Common myeloid progenitor, CD34-positive (primary cell): ENCODE measurements around the gene SLC30A1.

Experiments
- CTCF ChIA-PET: fragments of 350-600 bp; sonication (Branson Sonifier 250); formaldehyde crosslinking; loops from one replicate; lab custom pipeline; 2021; ENCODE audit warnings: antibody characterized with exemption; lab: Charles Lee
- POLR2A ChIA-PET: fragments of 350-600 bp; sonication (Branson Sonifier 250); formaldehyde crosslinking; loops from one replicate; lab custom pipeline; 2021; ENCODE audit warnings: antibody characterized with exemption; lab: Charles Lee
- DNase-seq, 3 donors: peaks; one replicate each; pipeline versions ENCODE4 v3.0.0 to v3.0.0-alpha.2; 2013
- H3K27ac ChIP-seq, 2 experiments: 1 replicate in 1 of 2; 2 replicates in 1 of 2; pipeline ENCODE4 v1.7.0; 2013; ENCODE audit warnings: inconsistent platforms in 2 of 2, low read length in 2 of 2, mild to moderate bottlenecking in 2 of 2, low read depth in 1 of 2, moderate library complexity in 1 of 2; ENCODE audit not compliant: severe bottlenecking in 2 of 2, insufficient read depth in 1 of 2, poor library complexity in 1 of 2
- H3K27me3 ChIP-seq, 5 experiments: replicated peaks in 2 of 5; 1 replicate in 3 of 5; 2 replicates in 2 of 5; pipeline versions ENCODE4 v1.6.1 to v1.7.0; 2013; ENCODE audit warnings: low read length in 4 of 5, mild to moderate bottlenecking in 2 of 5, moderate library complexity in 2 of 5, inconsistent platforms in 1 of 5; ENCODE audit not compliant: insufficient read depth in 5 of 5, control insufficient read depth in 4 of 5
- H3K36me3 ChIP-seq, 4 experiments: 1 replicate in 2 of 4; 2 replicates in 2 of 4; pipeline versions ENCODE4 v1.6.1 to v1.7.0; 2013; ENCODE audit warnings: low read length in 3 of 4, control low read depth in 1 of 4, mild to moderate bottlenecking in 1 of 4; ENCODE audit not compliant: control insufficient read depth in 4 of 4, insufficient read depth in 4 of 4
- H3K4me1 ChIP-seq, 4 experiments: 1 replicate in 3 of 4; 2 replicates in 1 of 4; pipeline versions ENCODE4 v1.6.1 to v1.7.1; 2013; ENCODE audit warnings: low read length in 3 of 4, mild to moderate bottlenecking in 3 of 4, control low read depth in 1 of 4, inconsistent platforms in 1 of 4, moderate library complexity in 1 of 4; ENCODE audit not compliant: control insufficient read depth in 4 of 4, insufficient read depth in 4 of 4; ENCODE audit errors: control extremely low read depth in 1 of 4
- H3K4me3 ChIP-seq, 7 experiments: 1 replicate in 4 of 7; 2 replicates in 3 of 7; pipeline versions ENCODE4 v1.5.1 to v1.7.0; 2013; ENCODE audit warnings: mild to moderate bottlenecking in 7 of 7, low read length in 6 of 7, moderate library complexity in 6 of 7, inconsistent platforms in 2 of 7, low read depth in 2 of 7, control low read depth in 1 of 7; ENCODE audit not compliant: insufficient read depth in 4 of 7, control insufficient read depth in 1 of 7; ENCODE audit errors: extremely low read depth in 1 of 7
- H3K9me3 ChIP-seq, 5 experiments: 1 replicate in 4 of 5; 2 replicates in 1 of 5; pipeline versions ENCODE4 v1.6.1 to v1.7.1; 2013; ENCODE audit warnings: low read length in 4 of 5, mild to moderate bottlenecking in 2 of 5, inconsistent platforms in 1 of 5, low read depth in 1 of 5, moderate library complexity in 1 of 5; ENCODE audit not compliant: control insufficient read depth in 4 of 5, insufficient read depth in 2 of 5; ENCODE audit errors: control extremely low read depth in 1 of 5
- WGBS: methylation state at CpG from one replicate; pipeline ENCODE4 v1.1.5; 2013; ENCODE audit not compliant: insufficient coverage; 5-methylcytosine and 5-hydroxymethylcytosine counted together

Gene SLC30A1

DNA sequence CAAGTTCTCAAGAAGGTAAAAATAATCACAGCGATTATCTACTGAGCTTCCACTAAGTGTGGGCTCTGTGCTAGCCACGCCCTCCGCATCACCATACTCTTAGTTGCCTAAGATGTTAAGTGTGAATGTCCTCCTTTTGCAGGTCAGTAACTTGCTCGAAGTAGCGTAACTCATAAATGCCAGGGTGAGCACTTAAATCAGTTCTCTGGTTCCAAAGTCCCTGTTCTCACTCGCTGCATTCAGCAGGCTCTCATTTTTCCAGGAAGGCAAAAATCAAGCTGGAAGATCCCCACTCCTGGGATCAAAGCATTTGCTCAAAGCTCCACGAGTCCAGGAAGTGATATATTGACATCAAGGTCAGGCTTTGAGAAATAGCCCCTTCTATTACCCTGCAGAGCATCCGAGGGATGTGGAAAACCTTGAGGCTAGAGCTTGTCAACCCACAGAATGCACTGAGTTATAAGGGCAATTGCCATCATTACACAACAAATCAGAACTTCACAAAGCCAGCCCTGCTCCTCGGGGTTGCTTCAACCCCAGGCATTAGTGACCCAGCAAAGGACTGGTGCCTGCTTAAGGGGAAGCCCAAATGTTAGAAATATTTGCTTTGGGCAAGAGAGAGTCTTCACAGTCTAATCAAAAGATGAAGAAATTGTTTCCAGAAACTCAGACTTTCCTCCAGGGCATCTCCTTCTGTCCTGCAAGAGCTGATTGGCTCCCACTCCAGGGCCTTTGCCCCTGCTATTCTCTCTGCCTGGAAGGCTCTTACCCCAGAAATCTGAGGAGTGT, 19.5 kb downstream of the SLC30A1 start:
- CTCF ChIA-PET: interaction anchor here (0.8 to 1.4 kb wide), 5 partner anchors 10 to 236 kb away, joined by 3 to 6 read pairs (median 3); no protein-coding TSS in a partner anchor
- WGBS: 95% methylated on average over 7 of the region's 9 CpGs
- H3K27ac ChIP-seq: no peak overlapping the region
- DNase-seq: no peak
- POLR2A ChIA-PET: no interaction called here
- no peaks in the 10 kb centered on the region for H3K9me3 ChIP-seq
- no peaks in the 10 kb centered on the region for H3K27me3 ChIP-seq
- no peak overlapping the region for H3K4me3 ChIP-seq
- H3K36me3 ChIP-seq: no peaks in the 10 kb centered on the region
- no peaks in the 10 kb centered on the region for H3K4me1 ChIP-seq

DNA sequence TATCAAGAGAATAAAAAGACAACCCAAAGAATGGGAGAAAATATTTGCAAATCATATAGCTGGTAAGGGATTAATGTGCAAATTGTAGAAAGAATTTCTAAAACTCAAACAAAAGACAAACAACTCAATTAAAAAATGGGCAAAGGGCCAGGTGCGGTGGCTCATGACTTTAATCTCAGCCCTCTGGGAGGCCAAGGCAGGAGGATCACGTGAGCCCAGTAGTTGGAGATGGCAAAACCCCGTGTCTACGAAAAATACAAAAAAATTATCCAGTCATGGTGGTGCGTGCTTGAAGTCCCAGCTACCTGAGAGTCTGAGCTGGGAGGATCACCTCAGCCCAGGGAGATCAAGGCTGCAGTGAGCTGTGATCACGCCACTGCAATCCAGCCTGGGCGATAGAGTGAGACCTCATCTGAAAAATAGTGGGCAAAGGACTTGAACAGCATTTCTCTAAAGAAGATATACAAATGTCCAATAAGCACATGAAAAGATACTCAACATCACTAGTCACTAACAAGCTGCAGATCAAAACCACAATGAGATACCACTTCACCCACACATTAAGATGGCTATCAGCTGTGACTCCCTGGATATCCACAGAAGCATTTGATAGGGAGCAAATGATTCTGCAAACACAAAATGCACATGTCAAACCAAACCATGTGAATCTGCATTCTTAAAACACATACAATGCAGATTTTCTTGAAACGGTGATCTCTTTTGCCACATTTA, 20.9 kb downstream of the SLC30A1 start:
- Histone ChIP-seq H3K27me3 (no peaks in the 10 kb centered on the region), H3K36me3 (no peaks in the 10 kb centered on the region), H3K4me3 (no peak overlapping the region), H3K4me1 (no peaks in the 10 kb centered on the region), H3K9me3 (no peaks in the 10 kb centered on the region), H3K27ac (no peak overlapping the region)
- WGBS: 99% methylated on average over 7 of the region's 8 CpGs
- CTCF ChIA-PET: interaction anchor here (1.0 to 1.4 kb wide), 2 partner anchors 19 to 30 kb away, joined by 3 to 4 read pairs; no protein-coding TSS in a partner anchor
- POLR2A ChIA-PET: no interaction called here
- no peak for DNase-seq

DNA sequence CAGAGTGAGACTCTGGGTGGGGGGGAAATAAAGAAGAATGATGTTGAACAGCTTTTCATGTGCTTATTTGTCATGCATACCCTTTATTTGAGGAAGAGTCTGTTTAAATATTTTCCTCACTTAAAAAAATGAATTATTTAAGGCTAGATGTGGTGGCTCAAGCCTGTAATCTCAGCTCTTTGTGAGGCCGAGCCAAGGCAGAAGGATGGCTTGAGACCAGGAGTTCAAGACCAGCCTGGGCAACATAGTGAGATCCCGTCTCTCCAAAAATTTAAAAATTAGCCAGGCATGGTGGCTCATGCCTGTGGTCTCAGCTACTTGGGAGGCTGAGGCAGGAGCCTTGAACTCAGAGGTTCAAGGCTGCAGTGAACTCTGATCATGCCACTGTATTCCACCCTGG, 25.4 kb downstream of the SLC30A1 start:
- DNase-seq: no peak
- ChIA-PET CTCF (interaction anchor here (1.1 to 1.4 kb wide), 2 partner anchors 86 to 101 kb away, joined by 3 read pairs; no protein-coding TSS in a partner anchor), POLR2A (no interaction called here)
- H3K27me3 ChIP-seq: no peaks in the 10 kb centered on the region
- H3K4me1 ChIP-seq: no peaks in the 10 kb centered on the region
- H3K4me3 ChIP-seq: no peak overlapping the region
- 86% methylated on average over 2 of the region's 2 CpGs for WGBS
- H3K27ac ChIP-seq: no peak overlapping the region
- H3K9me3 ChIP-seq: no peaks in the 10 kb centered on the region
- no peaks in the 10 kb centered on the region for H3K36me3 ChIP-seq

DNA sequence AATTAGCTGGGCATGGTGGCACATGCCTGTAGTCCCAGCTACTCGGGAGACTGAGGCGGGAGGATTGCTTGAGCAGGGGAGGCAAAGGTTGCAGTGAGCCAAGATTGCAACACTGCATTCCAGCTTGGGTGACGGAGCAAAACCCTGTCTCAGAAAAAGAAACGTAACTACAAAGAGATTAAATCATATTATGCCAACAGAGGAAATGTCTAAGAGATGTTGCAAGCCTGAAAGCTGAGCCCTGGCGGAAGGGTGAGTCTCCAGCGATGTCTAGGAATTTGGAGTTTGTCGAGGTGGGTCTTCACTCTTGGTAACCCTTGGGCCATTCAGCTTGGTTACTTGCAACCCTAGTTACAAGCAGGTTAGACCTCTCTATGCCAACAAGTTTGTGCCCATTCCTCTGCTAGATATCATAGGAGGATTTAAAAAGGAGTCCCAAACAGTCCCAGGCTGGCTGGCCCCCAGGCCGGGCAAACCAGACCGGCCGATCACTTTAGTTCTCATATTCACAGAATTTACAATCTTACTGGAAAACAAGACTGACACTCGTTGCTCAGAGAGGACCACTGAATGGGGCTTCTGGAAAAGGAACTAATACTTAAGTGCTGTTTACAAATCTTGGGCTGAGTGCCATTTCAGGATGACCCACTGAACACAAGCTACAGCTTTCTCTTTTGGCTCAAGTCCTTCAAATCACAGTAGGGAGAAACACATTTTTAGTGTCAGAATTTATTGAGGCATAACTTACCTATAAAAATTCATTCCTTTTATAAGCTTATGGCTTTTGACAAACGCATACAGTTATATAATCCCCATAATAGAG, 27.1 kb downstream of the SLC30A1 start:
- no peaks in the 10 kb centered on the region for H3K9me3 ChIP-seq
- ChIA-PET POLR2A (no interaction called here), CTCF (interaction anchor here (0.5 to 1.4 kb wide), 3 partner anchors 24 to 39 kb away, joined by 3 read pairs; no protein-coding TSS in a partner anchor)
- H3K36me3 ChIP-seq: no peaks in the 10 kb centered on the region
- H3K27me3 ChIP-seq: no peaks in the 10 kb centered on the region
- 65% methylated on average over 9 of the region's 12 CpGs for WGBS
- no peak overlapping the region for H3K27ac ChIP-seq
- H3K4me1 ChIP-seq: no peaks in the 10 kb centered on the region
- peak in 1 of 3 donors; percentile 33 for DNase-seq
- no peak overlapping the region for H3K4me3 ChIP-seq

DNA sequence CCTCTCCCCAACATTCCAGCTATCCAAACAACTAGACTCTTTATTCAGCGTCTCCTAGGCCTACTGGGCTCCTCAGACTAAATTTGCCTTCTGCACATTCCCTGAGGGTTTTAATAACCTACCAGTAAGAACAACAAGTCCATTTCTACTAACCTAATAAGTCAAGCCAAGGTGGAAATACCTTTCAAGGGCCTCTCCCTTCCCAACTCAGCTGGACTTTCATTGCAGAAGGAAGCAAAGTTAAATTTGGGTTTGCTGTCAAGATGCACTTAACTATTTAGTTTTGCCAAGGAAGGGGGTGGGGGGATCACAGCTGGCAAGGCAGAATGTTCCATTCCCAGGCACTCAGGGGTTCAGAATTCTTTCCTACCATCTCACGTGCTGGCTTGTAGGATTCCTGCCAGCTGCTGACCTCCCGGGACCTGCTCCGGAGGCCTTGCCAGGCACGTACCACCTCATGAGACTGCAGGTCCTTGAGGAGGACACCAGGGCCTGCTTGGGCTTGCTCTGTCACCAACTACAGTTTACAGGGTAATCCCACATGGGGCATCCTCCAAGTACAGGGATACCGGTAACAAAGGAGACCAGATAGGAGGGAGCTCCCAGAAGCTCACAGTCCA, 29.8 kb downstream of the SLC30A1 start:
- POLR2A ChIA-PET: no interaction called here
- no peak for DNase-seq
- 100% methylated on average over 6 of the region's 6 CpGs for WGBS

DNA sequence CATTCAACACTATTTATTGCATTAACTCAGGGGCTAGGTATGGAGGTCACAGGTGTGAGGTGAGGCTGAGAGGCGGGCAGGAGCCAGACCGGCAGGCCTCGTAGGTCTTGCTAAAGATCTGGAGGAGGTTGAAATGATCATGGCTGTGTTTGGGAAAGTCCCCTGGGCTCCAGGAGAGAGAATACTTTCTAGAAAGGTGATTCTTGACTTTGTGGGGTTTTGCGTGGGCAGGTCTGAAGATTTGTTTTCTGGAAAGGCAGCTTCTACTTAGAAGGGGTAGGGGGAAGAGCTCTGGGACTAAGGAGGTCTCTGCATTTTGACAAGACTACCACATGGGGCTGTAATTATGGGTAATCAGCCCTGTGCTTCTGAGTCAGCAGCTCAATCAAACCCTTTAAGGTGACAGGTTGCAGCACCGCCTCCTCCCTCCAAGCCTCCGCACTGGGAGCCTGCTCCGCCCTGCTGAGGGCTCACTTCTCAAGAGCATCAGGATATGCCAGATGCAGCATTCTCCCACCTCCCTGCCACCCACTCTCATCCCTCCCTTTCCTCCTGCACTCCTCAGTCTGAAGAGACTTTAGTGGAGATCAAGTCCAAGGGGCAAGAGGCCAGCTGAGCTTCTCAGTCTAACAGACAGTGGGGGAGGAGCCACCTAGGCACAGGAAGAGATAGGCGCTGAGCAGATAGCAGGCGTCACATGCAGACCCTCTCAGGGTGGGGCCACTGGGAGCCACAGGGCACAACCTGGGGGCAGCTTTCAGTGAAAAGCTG, 30.5 kb downstream of the SLC30A1 start:
- H3K9me3 ChIP-seq: no peaks in the 10 kb centered on the region
- CTCF ChIA-PET: interaction anchor here (0.9 to 1.6 kb wide), 4 partner anchors 11 to 107 kb away, joined by 3 to 6 read pairs (median 3); no protein-coding TSS in a partner anchor
- H3K27me3 ChIP-seq: no peaks in the 10 kb centered on the region
- no peak for DNase-seq
- H3K27ac ChIP-seq: no peak overlapping the region
- POLR2A ChIA-PET: no interaction called here
- H3K4me1 ChIP-seq: no peaks in the 10 kb centered on the region
- H3K4me3 ChIP-seq: no peak overlapping the region
- H3K36me3 ChIP-seq: no peaks in the 10 kb centered on the region
- WGBS: 90% methylated on average over 8 of the region's 9 CpGs

More for the DNA sequence above, 29.8 kb downstream of the SLC30A1 start:
- Histone ChIP-seq H3K27me3 (no peaks in the 10 kb centered on the region), H3K4me3 (no peak overlapping the region), H3K27ac (no peak overlapping the region), H3K9me3 (no peaks in the 10 kb centered on the region), H3K36me3 (no peaks in the 10 kb centered on the region), H3K4me1 (no peaks in the 10 kb centered on the region)
- CTCF ChIA-PET: interaction anchor here (0.9 to 1.6 kb wide), 4 partner anchors 10 to 106 kb away, joined by 3 to 6 read pairs (median 3); no protein-coding TSS in a partner anchor
